ENCODE data around the gene PEX7. TPM values are rescaled to one million over a fixed set of nuclear protein-coding genes. Genes with fewer than 3 reads are reported as not detected.
"Not testable (repeated sequence)": the region's sequence is repeated elsewhere in the genome, so short reads cannot be mapped to it uniquely, and the experiment has no call there.

Gene PEX7
- total RNA-seq, 1 experiment from 2014 or later: 9.9 TPM

DNA sequence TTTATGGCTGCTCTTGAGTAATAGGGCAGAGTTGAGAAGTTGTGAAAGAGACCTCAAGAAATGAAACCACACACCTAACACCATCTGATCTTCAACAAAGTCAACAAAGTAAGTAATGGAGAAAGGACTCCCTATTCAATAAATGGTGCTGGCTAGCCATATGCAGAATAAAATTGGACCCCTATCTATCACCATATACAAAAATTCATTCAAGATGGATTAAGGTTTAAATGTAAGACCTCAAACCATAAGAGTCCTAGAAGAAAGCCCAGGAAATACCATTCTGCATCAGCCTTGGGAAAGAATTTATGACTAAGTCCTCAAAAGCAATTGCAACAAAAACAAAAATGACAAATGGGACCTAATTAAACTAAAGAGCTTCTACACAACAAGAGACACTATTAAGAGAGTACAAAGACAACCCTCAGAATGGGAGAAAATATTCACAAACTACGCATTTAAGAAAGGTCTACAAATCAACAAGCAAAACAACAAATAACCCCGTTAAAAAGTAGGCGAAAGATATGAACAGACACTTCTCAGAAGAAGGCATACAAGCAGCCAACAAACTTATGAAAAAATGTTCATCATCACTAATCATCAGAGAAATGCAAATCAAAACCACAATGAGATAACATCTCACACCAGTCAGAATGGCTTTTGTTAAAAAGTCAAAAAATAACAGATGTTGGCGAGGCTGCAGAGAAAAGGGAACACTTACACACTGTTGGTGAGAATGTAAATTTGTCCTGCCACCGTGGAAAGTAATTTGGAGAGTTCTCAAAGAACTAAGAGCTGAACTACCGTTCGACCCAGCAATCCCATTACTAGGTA lies 34.1 kb upstream of the PEX7 start:
- Histone ChIP-seq H4K20me1 (ENCODE audit: low read length) (no peaks in the 10 kb centered on the region), H3K36me3 (ENCODE audit: low read depth, low read length) (no peaks in the 10 kb centered on the region), H3K79me2 (ENCODE audit: low read length) (peaks cover 46% of the 10 kb centered on the region), H3K4me2 (ENCODE audit: low read length) (peak overlapping the region; percentile 50), H3K9me2 (replicated peaks; ENCODE audit: low read length) (no peaks in the 10 kb centered on the region), H3K27ac (ENCODE audit: low read length) (no peak overlapping the region), H2AFZ (ENCODE audit: low read length) (no peak overlapping the region), H3K9me3 (ENCODE audit: low read length) (no peaks in the 10 kb centered on the region), H3K4me3 (ENCODE audit: low read length) (no peak overlapping the region), H3K9ac (ENCODE audit: low read length) (no peak overlapping the region), H3K4me1 (ENCODE audit: insufficient read depth, low read length) (peaks cover 26% of the 10 kb centered on the region), H3F3A (ENCODE audit: low read length, unreplicated experiment) (no peaks in the 10 kb centered on the region), H3K27me3 (ENCODE audit: low read length) (no peaks in the 10 kb centered on the region)
- DNase-seq (peak; percentile 58), ATAC-seq (no peak)
- intact Hi-C loops (cut with micrococcal nuclease): no loop called here
- ChIA-PET CTCF (no interaction called here), POLR2A (ENCODE audit: unreplicated experiment) (interaction anchor here (0.6 kb wide), 1 partner anchor 258 kb away, joined by 3 read pairs; no protein-coding TSS in a partner anchor)
- no peak for TF ChIP-seq EZH2 (IDR thresholded peaks at IDR 0.05; ENCODE audit: low read length, unreplicated experiment)
- no peak for TF ChIP-seq EZH2phosphoT487 (IDR thresholded peaks at IDR 0.05; ENCODE audit: borderline replicate concordance, low read length)
- TF ChIP-seq, protein P1, sequence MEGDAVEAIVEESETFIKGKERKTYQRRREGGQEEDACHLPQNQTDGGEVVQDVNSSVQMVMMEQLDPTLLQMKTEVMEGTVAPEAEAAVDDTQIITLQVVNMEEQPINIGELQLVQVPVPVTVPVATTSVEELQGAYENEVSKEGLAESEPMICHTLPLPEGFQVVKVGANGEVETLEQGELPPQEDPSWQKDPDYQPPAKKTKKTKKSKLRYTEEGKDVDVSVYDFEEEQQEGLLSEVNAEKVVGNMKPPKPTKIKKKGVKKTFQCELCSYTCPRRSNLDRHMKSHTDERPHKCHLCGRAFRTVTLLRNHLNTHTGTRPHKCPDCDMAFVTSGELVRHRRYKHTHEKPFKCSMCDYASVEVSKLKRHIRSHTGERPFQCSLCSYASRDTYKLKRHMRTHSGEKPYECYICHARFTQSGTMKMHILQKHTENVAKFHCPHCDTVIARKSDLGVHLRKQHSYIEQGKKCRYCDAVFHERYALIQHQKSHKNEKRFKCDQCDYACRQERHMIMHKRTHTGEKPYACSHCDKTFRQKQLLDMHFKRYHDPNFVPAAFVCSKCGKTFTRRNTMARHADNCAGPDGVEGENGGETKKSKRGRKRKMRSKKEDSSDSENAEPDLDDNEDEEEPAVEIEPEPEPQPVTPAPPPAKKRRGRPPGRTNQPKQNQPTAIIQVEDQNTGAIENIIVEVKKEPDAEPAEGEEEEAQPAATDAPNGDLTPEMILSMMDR (conservative IDR thresholded peaks at IDR 0.05; ENCODE audit: low read depth, low read length): no peak
- no TSS peak for BruUV-seq (replicated peaks)

DNA sequence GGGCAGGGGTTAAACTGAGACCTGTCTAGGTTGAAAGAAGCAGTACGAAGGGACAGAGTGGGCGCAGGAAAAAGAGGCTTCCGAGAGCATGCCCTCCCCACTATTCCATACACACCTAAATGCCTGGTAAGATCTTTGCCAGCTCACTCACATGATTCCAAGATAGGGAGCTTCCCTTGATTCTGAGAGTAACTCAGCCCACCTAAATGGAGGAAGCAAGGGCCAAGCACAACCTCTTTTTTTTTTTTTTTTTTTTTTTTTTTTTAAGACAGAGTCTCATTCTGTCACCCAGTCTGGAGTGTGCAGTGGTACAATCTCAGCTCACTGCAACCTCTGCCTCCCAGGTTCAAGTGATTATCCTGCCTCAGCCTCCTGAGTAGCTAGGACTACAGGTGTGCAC lies 33.0 kb upstream of the PEX7 start:
- H3K27ac ChIP-seq (ENCODE audit: low read length); H3F3A ChIP-seq (ENCODE audit: low read length, unreplicated experiment); H3K4me3 ChIP-seq (ENCODE audit: low read length); H3K36me3 ChIP-seq (ENCODE audit: low read depth, low read length); intact Hi-C loops (cut with micrococcal nuclease); BruUV-seq (replicated peaks); DNase-seq; H3K4me2 ChIP-seq (ENCODE audit: low read length); H4K20me1 ChIP-seq (ENCODE audit: low read length); H3K9ac ChIP-seq (ENCODE audit: low read length); H2AFZ ChIP-seq (ENCODE audit: low read length); ATAC-seq; H3K9me3 ChIP-seq (ENCODE audit: low read length); H3K9me2 ChIP-seq (replicated peaks; ENCODE audit: low read length); H3K27me3 ChIP-seq (ENCODE audit: low read length): not testable (repeated sequence)
- ChIA-PET CTCF (interaction anchor here (1.2 kb wide), 1 partner anchor 145 kb away, joined by 8 read pairs; no protein-coding TSS in a partner anchor), POLR2A (ENCODE audit: unreplicated experiment) (interaction anchor here (0.6 kb wide), 1 partner anchor 164 kb away, joined by 5 read pairs; no protein-coding TSS in a partner anchor)
- H3K4me1 ChIP-seq (ENCODE audit: insufficient read depth, low read length): peaks cover 28% of the 10 kb centered on the region
- peaks cover 46% of the 10 kb centered on the region for H3K79me2 ChIP-seq (ENCODE audit: low read length)

DNA sequence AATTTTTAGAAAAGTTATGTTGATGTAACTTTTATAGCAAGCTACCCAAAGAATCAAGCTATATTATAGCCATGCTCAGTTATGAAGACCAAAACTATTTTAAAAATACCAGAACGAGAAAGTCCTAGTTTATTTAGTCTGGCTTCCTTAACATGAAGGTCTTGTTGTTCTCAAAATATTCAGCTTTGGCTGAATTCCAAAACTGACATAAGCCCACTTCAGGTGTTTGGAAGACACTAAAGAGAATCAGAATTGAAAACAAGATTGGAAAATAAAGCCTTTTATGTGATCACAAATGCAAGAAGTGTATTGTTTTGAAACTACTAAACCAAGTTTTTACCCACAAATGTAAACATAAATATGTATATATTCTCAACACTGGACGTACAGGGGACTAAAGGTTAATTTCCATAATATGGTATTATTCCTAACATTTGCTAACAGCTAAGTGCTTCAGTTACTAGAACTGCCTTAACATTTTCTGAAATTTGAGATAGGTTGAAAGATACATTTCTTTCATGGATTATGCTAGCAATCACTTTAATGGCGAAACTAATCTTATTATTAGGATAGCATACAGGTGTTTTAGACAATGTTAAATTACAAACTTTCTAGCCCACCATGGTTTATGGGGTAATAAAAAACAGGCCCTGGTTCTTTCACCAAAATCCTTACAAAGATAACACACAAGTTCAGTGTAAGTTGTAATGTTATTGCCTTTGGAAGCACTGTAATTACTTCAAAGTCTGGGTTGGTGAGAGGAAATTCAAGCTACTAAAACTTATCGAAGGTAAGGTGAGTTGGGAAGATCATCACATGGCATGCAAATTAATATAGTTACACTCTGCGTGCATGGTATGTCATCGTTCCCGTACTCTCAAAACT lies 31.7 kb upstream of the PEX7 start:
- ChIA-PET CTCF (interaction anchor here (1.2 kb wide), 1 partner anchor 146 kb away, joined by 8 read pairs; no protein-coding TSS in a partner anchor), POLR2A (ENCODE audit: unreplicated experiment) (interaction anchor here (0.6 kb wide), 2 partner anchors 85 to 471 kb away, joined by 4 to 7 read pairs; no protein-coding TSS in a partner anchor)
- TF ChIP-seq EZH2phosphoT487 (IDR thresholded peaks at IDR 0.05; ENCODE audit: borderline replicate concordance, low read length) (no peak), EZH2 (IDR thresholded peaks at IDR 0.05; ENCODE audit: low read length, unreplicated experiment) (no peak)
- TF ChIP-seq, protein P1 (conservative IDR thresholded peaks at IDR 0.05; ENCODE audit: low read depth, low read length): no peak
- Histone ChIP-seq H3K27ac (ENCODE audit: low read length) (0 out of 2 replicates have a peak overlapping the region, but pooled peaks have one; percentile 32), H3K9me2 (replicated peaks; ENCODE audit: low read length) (no peaks in the 10 kb centered on the region), H3K36me3 (ENCODE audit: low read depth, low read length) (no peaks in the 10 kb centered on the region), H3K4me2 (ENCODE audit: low read length) (peak overlapping the region; percentile 88), H3K9me3 (ENCODE audit: low read length) (no peaks in the 10 kb centered on the region), H3F3A (ENCODE audit: low read length, unreplicated experiment) (no peaks in the 10 kb centered on the region), H3K79me2 (ENCODE audit: low read length) (peaks cover 39% of the 10 kb centered on the region), H3K27me3 (ENCODE audit: low read length) (no peaks in the 10 kb centered on the region), H2AFZ (ENCODE audit: low read length) (peak overlapping the region; percentile 74), H3K9ac (ENCODE audit: low read length) (peak overlapping the region; percentile 88), H3K4me1 (ENCODE audit: insufficient read depth, low read length) (peaks cover 28% of the 10 kb centered on the region), H3K4me3 (ENCODE audit: low read length) (peak overlapping the region; percentile 81), H4K20me1 (ENCODE audit: low read length) (no peaks in the 10 kb centered on the region)
- no peak for ATAC-seq
- intact Hi-C loops (cut with micrococcal nuclease): loop anchor here (5.0 kb wide), 1 partner anchor 123 kb away; no protein-coding TSS in a partner anchor
- TSS peak; percentile 42 for BruUV-seq (replicated peaks)
- no peak for DNase-seq

Data from PC-3 (cell line).